Thoracic aorta (tissue), 2 donors: ENCODE data around the gene C12orf60. TPM values are rescaled to one million over a fixed set of nuclear protein-coding genes. Genes with fewer than 3 reads are reported as not detected.

ENCODE experiments used
- ATAC-seq: fragments of 150-250 bp; one replicate; pipeline ENCODE4 v1.8.0; 2017; ENCODE audit warnings: low read depth; ENCODE audit not compliant: insufficient number of reproducible peaks, low FRiP score
- DNase-seq: peaks from one replicate; pipeline ENCODE4 v3.0.0-alpha.2; 2020; ENCODE audit warnings: low spot score
- H3K27ac ChIP-seq, 2 donors: fragments of 200-600 bp; sonication (generic); 1 replicate in 1 of 2; 2 replicates in 1 of 2; pipeline ENCODE4 v1.5.1; 2016; ENCODE audit warnings: mild to moderate bottlenecking in 2 of 2, moderate library complexity in 2 of 2
- H3K27me3 ChIP-seq: fragments of 200-600 bp; sonication (generic); replicated peaks from 2 replicates; pipeline ENCODE4 v1.6.0; 2016; ENCODE audit warnings: mild to moderate bottlenecking; ENCODE audit not compliant: insufficient read depth
- H3K36me3 ChIP-seq: fragments of 200-600 bp; sonication (generic); one replicate; pipeline ENCODE4 v1.5.1; 2016
- H3K4me1 ChIP-seq, 2 donors: fragments of 200-600 bp; sonication (generic); 1 replicate in 1 of 2; 2 replicates in 1 of 2; pipeline versions ENCODE4 v1.5.1 to v1.6.0; 2016; ENCODE audit warnings: low read depth in 2 of 2, mild to moderate bottlenecking in 1 of 2; ENCODE audit not compliant: control insufficient read depth in 1 of 2
- H3K4me3 ChIP-seq: fragments of 200-600 bp; sonication (generic); 2 replicates; pipeline ENCODE4 v1.5.1; 2016; ENCODE audit warnings: mild to moderate bottlenecking
- H3K9me3 ChIP-seq: fragments of 200-600 bp; sonication (generic); 2 replicates; pipeline ENCODE4 v1.5.1; 2016
- CTCF ChIP-seq: fragments of 200-600 bp; sonication (generic); IDR thresholded peaks from one replicate; pipeline ENCODE4 v1.5.1; 2019; ENCODE audit warnings: antibody characterized with exemption
- total RNA-seq, 2 donors: library from RNA; depleted of rRNA; stranded (reverse); fragments of >200 nt; gene quantifications; one replicate each; pipeline versions ENCODE4 v1.1.0 to v1.2.3, GENCODE V29; 2016

The C12orf60 gene
- total RNA-seq, 2 donors from 2014 or later, result 0.27 TPM; not detected in 1

DNA sequence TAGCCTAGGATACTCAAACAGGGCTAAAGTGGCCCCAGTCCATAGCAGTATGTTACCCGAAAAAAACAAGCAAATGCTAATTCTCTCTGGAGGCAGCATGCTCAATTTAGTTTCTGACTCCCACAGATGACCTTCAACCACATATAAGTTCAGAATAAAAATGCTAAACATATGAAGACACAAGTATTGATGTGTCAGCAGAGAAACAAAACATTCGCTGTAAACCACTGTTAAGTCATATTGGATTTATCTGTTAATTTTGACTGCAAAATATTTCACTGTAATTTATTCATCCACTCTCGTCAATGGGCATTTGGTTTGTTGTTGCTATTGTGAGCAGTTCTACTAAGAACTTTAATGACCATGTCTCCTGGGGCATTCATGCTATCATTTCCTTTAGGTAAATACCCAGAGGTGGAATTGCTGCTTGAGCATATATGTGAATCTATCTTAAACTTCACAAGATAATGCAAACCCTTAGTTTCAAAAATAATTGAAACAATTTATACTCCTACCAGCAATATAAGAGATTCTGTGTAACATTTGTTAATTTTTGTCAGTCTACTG lies 36.7 kb upstream of the C12orf60 start:
- no peak for ATAC-seq
- Histone ChIP-seq H3K9me3 (no peaks in the 10 kb centered on the region), H3K27ac (no peak overlapping the region), H3K4me3 (no peak overlapping the region), H3K36me3 (no peaks in the 10 kb centered on the region), H3K4me1 (peaks cover 5 to 23% of the 10 kb centered on the region in 2 donors), H3K27me3 (no peaks in the 10 kb centered on the region)
- TF ChIP-seq CTCF, result no peak
- DNase-seq, result no peak

DNA sequence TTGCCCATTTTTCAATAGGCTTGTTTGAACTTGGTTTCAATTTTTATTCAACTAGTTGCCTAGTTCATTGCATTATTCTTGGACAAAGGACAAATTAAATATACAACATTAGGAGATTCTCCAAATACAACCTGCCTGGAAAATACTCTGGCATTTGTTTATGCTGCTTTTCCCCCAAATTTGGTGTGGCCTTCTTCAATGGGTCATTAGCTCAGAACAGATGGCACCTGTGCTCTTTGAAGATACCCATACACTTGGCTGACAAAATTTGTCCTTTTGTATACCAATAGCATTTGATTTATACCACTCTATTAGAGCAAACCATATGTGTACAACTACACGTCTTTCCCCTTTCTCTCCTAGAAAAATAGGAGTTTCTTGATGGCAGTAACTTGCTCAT lies 35.9 kb upstream of the C12orf60 start:
- no peaks in the 10 kb centered on the region for H3K27me3 ChIP-seq
- no peaks in the 10 kb centered on the region for H3K36me3 ChIP-seq
- no peak for TF ChIP-seq CTCF
- peaks cover 7 to 27% of the 10 kb centered on the region in 2 donors for H3K4me1 ChIP-seq
- H3K9me3 ChIP-seq, result no peaks in the 10 kb centered on the region
- no peak overlapping the region for H3K27ac ChIP-seq
- ATAC-seq (no peak), DNase-seq (no peak)
- peak overlapping the region; percentile 79 for H3K4me3 ChIP-seq

GRCh38 chr12:14768823-14769405 lies 34.6 kb upstream of the C12orf60 start:
- peak overlapping the region; percentile 88 to 90 for H3K27ac ChIP-seq
- peak; percentile 7 for DNase-seq
- peaks cover 7 to 27% of the 10 kb centered on the region in 2 donors for H3K4me1 ChIP-seq
- H3K9me3 ChIP-seq, result no peaks in the 10 kb centered on the region
- H3K4me3 ChIP-seq, result peak overlapping the region; percentile 79
- TF ChIP-seq CTCF, result no peak
- ATAC-seq, result no peak
- H3K27me3 ChIP-seq, result no peaks in the 10 kb centered on the region
- no peaks in the 10 kb centered on the region for H3K36me3 ChIP-seq

DNA sequence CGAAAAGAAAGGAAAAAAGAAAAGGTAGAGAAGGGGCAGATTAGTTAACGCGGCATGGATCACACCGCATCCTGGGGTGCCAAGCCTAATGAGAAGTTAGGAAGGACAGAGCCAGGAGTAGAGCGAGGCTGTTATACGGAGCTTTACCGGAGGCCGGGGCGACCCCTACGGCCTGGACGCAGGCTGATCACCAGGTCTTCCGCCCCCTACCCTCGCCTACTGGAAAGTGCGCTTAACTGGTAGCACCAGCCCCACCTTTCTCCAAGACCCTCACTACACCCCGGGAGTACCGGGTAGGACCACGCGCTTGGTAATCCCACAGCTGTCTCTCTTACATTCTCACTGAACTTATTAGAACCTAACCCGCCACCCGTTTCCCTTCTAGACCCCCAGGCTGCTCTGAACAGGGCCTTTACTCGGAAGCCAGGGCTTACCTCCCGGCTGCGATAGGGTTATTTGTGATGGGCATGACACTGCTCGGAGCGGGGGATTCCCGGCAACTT lies 34.0 kb upstream of the C12orf60 start:
- Histone ChIP-seq H3K4me3 (peak overlapping the region; percentile 79), H3K9me3 (no peaks in the 10 kb centered on the region), H3K27me3 (no peaks in the 10 kb centered on the region), H3K36me3 (no peaks in the 10 kb centered on the region), H3K4me1 (peaks cover 7 to 27% of the 10 kb centered on the region in 2 donors), H3K27ac (peak overlapping the region; percentile 88 to 90)
- no peak for DNase-seq
- TF ChIP-seq CTCF, result no peak
- ATAC-seq, result no peak

DNA sequence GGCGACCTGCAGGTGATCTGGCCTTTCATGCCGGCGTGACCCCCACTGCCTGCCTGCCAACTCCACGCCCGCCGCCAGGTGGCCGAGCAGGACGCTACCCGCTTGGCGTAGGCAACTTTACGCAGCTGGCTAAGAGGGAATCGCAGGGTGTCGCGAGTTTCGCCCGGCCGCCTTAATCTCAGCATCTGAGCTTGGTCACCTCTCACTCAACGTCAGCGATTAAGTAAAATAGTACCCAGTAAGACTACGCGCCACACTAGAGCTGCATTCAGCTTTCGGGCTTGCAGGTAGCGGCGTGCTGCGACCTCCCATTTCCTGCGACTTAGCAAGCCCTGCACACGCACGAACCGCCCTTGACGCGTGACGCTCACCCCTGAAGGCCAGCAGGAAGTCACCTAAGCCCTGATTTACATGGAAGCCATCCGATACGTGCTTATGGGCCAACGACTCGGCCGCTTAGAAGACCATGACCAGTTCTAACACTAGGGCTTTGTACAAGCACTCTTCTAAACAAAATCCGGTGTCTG lies 33.4 kb upstream of the C12orf60 start:
- Histone ChIP-seq H3K4me1 (peaks cover 7 to 27% of the 10 kb centered on the region in 2 donors), H3K9me3 (no peaks in the 10 kb centered on the region), H3K4me3 (peak overlapping the region; percentile 79), H3K36me3 (no peaks in the 10 kb centered on the region), H3K27ac (peak overlapping the region; percentile 88 to 90), H3K27me3 (no peaks in the 10 kb centered on the region)
- DNase-seq, result peak; percentile 39
- peak; percentile 37 for ATAC-seq
- peak; percentile 87 for TF ChIP-seq CTCF
